ENCODE data around the gene PLAU. TPM values are rescaled to one million over a fixed set of nuclear protein-coding genes. Genes with fewer than 3 reads are reported as not detected.
"Not testable (repeated sequence)": the region's sequence is repeated elsewhere in the genome, so short reads cannot be mapped to it uniquely, and the experiment has no call there.

Gene PLAU
- total RNA-seq, 1 donor, result 21.6 TPM

DNA sequence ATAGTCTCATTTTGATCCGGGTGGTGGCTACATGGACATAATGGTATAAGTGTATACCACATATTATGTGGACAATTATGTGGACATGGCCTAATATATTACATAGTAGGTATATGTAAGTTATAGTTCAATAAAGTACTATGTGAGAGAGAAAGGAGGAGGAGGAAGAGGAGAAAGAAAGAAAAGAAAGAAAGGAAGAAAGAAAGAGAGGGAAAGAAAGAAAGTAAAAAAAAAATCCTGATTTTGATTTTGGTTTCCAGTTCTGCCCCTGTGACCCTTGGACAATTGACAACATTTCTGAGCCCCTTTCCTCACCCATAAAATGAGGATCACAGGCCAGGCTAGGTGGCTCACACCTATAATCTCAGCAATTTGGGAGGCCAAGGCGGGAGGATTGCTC is 44.8 kb downstream of the PLAU start:
- no peak overlapping the region for H3K4me3 ChIP-seq (ENCODE audit: low read depth, low read length)
- TF ChIP-seq, protein P1, sequence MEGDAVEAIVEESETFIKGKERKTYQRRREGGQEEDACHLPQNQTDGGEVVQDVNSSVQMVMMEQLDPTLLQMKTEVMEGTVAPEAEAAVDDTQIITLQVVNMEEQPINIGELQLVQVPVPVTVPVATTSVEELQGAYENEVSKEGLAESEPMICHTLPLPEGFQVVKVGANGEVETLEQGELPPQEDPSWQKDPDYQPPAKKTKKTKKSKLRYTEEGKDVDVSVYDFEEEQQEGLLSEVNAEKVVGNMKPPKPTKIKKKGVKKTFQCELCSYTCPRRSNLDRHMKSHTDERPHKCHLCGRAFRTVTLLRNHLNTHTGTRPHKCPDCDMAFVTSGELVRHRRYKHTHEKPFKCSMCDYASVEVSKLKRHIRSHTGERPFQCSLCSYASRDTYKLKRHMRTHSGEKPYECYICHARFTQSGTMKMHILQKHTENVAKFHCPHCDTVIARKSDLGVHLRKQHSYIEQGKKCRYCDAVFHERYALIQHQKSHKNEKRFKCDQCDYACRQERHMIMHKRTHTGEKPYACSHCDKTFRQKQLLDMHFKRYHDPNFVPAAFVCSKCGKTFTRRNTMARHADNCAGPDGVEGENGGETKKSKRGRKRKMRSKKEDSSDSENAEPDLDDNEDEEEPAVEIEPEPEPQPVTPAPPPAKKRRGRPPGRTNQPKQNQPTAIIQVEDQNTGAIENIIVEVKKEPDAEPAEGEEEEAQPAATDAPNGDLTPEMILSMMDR (IDR thresholded peaks at IDR 0.05; ENCODE audit: insufficient read depth, low read length), result no peak
- DNase-seq (ENCODE audit: low read depth), result no peak

DNA sequence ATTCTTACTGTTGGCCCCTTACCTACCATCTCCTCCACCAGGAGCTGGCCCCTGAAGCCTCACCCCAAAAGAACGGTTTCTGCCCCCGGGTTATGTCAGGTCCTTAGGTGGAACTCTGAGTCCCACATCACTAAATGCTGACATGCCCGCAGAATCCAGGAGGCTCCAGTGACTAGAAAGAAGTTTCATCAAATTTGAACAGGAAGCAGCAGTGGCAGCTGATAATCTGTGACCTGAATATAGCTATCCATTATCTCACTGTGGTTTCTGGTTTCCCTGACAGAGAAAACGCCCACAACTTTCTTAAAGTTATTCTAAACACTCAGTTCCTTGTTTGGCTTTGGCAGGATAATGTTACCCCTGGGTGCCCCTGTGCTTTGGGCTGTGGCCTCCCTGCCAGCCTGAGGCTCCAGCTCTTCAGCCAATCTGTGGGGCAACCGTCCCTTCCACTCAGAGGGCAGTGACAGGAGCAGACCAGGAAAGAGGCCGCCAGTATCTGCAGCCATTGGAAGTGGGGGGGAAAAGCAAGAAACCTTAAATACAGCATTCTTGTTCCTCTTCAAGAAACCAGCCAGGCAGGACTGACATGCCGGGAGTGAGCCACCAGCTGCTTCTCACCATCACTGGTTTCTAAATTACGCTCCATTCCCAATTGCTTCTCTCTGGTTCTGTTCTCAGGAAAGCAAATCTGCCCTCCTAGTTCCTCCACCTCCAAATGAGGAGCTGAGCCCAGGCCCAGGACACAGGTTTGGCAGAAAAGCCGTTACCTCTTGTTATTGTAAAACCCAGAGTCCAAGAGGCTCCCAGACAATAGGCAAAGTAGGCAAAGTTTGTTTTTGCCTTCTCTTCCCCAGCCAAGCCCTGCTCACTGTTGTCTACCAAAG is 45.8 kb downstream of the PLAU start:
- DNase-seq (ENCODE audit: low read depth), result peak; percentile 39
- no peak overlapping the region for H3K4me3 ChIP-seq (ENCODE audit: low read depth, low read length)
- TF ChIP-seq, protein P1 (IDR thresholded peaks at IDR 0.05; ENCODE audit: insufficient read depth, low read length), result no peak

DNA sequence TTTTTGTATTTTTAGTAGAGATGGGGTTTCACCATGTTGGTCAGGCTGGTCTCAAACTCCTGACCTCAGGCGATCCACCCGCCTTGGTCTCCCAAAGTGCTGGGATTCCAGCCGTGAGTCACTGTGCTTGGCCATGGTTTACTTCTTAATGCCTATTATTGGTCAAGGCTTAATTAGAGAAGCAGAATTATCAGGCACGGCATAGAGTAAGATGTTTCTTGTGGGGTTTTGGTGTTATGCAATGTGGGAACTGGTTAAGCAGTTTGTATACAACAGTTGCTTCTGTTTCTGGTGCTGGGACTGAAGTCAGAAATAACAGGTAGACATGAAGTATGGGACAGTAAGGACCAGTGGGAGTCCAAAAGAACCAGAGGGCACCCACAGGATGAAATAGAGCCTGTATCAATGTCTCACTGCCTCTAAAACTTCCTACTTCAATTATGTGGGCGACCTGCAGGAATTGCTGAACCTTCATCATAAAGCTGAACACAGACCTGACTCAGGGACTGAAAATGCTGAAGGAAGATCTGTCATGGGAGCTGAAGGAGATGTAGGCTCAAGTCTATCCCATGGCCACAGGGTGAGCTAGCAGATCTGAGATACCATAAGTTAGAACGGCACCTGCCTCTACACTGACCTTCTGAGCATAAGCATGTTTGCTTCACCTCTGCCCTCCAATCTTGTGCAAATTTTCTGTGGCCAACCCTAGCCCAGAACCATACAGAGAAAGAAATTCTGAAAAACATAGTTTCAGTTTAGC is 48.7 kb downstream of the PLAU start:
- no peak overlapping the region for H3K4me3 ChIP-seq (ENCODE audit: low read depth, low read length)
- TF ChIP-seq, protein P1 (IDR thresholded peaks at IDR 0.05; ENCODE audit: insufficient read depth, low read length), result no peak
- no peak for DNase-seq (ENCODE audit: low read depth)

DNA sequence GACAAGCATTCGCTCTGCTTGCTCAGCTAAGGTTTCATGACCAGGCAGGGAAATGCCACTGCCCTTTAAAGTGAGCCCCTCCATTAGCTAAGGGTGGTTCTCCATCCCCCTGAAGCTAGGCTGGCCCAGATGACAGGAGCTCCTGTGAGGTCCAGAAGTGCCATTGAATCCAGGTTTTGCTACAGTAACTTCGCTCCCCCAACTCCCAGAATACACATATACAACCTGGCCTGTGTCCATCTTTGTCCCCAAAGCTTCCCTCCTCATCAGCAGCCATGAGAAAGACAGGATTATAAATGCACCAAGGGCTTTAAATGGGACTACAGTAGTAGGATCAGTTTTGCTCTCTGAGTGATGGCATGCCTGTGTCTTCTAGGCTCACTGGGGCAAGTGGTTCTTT is 51.5 kb downstream of the PLAU start:
- H3K4me3 ChIP-seq (ENCODE audit: low read depth, low read length), result no peak overlapping the region
- no peak for DNase-seq (ENCODE audit: low read depth)
- TF ChIP-seq, protein P1 (IDR thresholded peaks at IDR 0.05; ENCODE audit: insufficient read depth, low read length), result no peak

DNA sequence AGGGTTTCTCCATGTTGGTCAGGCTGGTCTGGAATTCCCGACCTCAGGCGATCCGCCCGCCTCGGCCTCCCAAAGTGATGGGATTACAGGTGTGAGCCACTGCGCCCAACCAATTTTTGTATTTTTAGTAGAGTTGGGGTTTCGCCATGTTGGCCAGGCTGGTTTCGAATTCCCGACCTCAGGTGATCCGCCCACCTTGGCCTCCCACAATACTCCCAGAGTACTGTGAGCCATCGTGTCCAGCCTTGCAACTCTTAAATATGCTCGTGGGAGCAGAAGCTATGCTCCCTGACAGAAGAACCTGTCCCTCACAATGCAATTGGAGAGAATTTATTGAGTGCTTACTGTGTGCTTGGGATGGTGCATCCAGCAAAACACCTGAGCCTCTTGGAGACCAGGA is 52.6 kb downstream of the PLAU start:
- not testable (repeated sequence) for H3K4me3 ChIP-seq (ENCODE audit: low read depth, low read length); DNase-seq (ENCODE audit: low read depth)

DNA sequence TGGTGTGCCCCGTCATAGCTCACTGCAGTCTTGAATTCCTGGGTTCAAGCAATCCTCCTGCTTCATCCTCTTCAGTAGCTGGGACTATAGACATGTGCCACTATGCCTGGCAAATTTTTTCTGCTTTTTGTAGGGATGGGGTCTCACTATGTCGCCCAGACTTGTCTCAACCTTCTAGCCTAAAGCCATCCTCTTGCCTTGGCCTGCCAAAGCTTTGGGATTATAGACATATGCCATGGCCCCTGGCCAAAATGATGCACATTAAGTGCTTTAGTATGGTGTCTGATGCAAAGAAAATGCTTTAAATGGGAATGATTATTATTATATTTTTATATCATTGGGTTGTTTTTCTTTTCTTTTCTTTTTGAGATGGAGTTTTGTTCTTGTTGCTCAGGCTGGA is 53.8 kb downstream of the PLAU start:
- no peak overlapping the region for H3K4me3 ChIP-seq (ENCODE audit: low read depth, low read length)
- TF ChIP-seq, protein P1 (IDR thresholded peaks at IDR 0.05; ENCODE audit: insufficient read depth, low read length), result no peak
- DNase-seq (ENCODE audit: low read depth), result no peak

DNA sequence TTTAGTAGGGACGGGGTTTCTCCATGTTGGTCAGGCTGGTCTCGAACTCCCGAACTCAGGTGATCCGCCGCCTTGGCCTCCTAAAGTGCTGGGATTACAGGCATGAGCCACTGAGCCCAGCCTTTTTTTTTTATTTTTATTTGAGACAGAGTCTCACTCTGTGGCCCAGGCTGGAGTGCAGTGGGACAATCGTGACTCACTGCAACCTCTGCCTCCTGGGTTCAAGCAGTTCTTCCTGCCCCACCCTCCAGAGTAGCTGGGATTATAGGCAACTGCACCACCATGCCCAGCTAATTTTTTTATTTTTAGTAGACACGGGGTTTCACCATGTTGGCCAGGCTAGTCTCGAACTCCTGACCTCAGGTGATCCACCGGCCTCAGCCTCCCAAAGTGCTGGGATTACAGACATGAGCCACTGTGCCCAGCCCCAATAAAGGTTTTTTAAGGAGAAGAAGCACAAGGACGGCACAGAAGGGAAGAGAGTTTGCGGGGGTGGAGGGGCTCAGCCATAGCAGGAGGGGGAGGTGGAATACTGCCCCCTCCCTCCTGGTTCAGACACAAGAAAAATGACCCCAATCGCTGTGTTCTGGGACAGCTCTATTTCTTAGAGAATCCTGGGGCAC is 54.4 kb downstream of the PLAU start:
- DNase-seq (ENCODE audit: low read depth); H3K4me3 ChIP-seq (ENCODE audit: low read depth, low read length): not testable (repeated sequence)

All from fibroblast of the aortic adventitia (primary cell).